Renal cortical epithelial cell (primary cell): ENCODE results near the gene UBAP1. TPM values are rescaled to one million over a fixed set of nuclear protein-coding genes. Genes with fewer than 3 reads are reported as not detected.
"Not testable (repeated sequence)": the region's sequence is repeated elsewhere in the genome, so short reads cannot be mapped to it uniquely, and the experiment has no call there.

Experiments
- DNase-seq: peaks from one replicate; pipeline ENCODE4 v3.0.0-alpha.2; 2011; ENCODE audit warnings: low read depth
- total RNA-seq: library from RNA; depleted of rRNA; stranded (reverse); fragments of >200 nt; gene quantifications from 2 replicates; pipeline ENCODE4 v1.2.3, GENCODE V29; 2014

The UBAP1 gene
- total RNA-seq, 1 donor from 2014 or later: 83.0 TPM

DNA sequence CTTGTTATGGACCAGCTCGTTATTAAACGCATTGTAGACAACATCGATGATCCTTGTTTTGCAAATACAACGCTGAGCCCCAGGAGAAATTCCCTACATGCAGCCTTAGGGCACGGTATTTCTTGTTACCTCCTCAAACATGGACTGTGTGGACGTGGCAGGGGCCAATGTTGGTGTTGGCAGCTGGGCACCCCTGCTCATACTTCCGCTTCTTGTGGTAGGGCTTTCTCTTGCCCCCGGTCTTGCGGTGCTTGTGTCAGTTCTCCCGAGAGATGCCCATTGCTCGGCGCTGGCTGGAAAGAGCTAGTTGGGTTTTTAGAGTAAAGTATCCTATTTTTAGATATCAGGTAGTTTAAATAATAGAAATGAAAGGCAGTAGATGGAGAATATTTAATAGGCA is 45.5 kb downstream of the UBAP1 start:
- DNase-seq: no peak

DNA sequence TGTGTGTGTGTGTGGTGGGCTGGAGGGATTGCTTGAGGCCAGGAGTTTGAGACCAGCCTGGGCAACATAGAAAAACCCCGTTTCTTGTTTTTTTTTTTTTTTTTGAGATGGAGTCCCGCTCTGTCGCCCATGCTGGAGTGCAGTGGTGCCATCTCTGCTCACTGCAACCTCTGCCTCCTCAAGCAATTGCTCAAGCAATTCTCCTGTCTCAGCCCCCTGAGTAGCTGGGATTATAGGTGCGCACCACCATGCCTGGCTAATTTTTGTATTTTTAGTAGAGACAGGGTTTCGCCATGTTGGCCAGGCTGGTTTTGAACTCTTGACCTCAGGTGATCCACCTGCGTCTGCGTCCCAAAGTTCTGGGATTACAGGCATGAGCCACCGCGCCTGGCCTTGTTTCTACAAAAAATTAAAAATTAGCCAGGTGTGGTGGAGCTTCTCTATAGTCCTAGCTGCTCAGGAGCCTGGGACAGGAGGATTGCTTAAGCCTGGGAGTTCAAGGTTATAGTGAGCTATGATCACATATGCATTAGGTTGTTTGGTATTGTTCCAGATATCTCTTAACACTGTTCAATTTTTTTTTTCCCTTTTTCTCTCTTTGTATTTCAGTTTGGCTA is 47.4 kb downstream of the UBAP1 start:
- DNase-seq: peak; percentile 48

DNA sequence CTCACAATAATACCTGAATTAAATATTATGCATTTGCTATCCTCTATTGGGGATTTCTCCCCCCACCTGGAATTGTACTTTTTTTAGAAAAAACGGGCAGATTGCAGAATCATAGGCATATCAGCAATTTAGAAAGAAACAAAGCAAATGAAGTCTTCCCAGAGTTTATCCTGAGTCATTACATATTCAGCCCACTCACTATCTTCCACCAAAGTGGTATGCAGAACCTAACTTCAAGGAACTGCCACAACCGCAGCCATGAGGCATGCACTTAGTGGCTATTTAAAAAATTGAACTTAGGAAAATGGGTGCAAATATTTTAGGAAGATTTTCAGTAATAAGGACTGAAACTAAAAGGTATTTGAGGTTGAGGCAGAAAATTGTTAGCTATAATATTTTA is 48.6 kb downstream of the UBAP1 start:
- no peak for DNase-seq

DNA sequence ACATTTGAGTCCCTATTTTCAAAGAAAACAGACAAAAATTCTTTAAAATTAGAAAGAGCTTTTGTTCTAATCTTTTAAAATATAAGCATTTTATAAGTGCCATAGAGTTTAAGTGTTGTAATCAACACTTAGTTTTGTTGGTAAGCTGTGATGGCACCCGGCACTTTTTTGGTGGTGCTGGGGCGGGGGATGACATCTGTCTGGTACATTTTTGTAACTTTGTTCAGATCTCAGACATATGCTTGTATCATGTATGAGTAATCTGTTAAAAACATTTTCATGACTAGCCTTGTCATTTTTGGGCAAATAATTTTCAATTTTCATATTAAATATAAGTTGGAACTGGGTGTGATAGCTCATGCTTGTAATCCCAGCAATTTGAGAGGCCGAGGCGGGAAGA is 51.7 kb downstream of the UBAP1 start:
- DNase-seq: no peak

DNA sequence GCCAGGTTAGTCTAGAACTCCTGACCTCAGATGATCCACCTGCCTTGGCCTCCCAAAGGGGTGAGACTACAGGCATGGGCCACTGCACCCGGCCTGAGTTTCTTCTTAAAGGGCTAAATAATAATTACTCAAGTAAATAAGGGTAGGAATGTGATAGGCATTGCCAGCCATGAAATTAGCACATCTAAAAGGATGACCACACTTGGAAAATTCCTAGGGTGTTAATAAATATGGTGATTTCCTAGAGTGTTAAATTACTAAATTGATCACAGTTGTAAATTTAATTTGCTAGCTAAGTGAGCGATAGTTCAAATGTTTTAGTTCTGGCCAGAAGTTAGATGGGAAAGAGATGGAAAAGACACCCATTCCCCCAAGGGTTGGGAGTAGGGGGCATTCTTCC is 53.4 kb downstream of the UBAP1 start:
- DNase-seq: peak; percentile 45

DNA sequence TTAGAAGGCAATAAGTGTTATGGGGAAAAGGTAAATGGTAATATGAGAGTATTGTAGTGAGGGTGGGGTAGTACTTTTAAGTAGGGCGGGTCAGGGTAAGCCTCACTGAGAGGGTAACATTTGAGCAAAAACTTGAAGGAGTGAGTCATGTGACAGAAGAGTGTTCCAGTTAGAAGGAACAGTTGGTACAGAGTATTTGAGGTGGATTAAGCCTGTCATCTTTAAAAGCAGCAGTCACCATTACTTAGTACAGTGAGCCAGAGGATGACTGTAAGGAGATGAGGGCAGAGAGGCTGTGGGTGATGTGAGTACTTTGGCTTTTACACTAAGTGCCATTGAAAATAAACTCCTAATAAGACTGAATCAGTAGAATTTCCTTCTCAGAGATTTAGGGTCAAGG is 54.8 kb downstream of the UBAP1 start:
- DNase-seq: no peak

DNA sequence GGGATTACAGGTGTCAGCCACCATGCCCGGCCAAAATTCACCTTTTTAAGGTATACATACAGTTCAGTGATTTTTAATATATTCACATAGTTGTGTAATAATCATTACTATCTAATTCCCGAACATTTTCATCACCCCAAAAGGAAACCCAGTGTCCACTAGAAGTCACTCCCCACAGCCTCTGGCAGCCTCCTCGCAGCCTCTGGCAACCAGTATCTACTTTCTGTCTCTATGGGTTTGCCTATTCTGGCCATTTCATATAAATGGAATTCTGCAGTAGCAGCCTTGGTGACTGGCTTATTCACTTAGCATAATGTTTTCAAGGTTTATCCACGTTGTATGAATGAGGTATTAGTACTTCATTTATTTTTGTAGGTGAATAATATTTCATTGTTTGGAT is 59.0 kb downstream of the UBAP1 start:
- DNase-seq: no peak

DNA sequence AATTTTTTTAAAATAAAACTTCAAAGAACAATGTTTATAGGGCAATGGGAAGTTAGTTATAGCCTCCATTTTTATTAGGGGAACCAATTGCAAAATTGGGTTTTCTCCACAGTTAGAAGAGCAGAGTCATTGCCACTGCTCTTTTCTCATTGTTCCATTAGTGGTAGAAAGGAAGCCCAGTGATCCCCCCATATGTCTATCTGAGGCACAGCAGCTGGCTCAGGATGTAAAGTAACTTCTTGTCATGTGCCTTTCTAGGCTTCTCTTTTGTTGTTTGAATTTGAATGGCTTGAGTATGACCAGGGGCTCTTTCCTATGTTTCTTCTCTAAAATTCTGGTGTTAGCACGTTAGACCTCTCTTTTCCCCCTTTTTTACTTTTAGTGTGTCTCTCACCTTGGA is 61.2 kb downstream of the UBAP1 start:
- no peak for DNase-seq

DNA sequence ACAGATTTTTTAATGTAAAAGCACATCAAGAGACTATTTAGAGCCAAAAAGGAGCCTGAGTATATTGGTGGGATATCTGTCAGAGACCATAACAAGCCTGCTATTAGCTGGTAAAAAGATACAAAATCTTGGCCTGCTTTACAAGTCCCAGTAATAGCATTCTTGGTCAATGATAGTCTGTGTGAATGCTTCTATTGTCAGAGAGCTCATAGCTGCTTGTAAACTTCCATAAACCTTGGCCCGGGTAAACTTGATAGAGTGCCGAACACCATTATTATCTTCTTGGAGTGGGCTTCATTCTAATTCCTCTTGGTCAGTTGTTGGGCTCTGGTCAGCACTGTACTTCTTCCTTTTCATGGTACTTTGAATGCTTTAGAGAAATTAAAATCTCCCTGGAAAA is 64.0 kb downstream of the UBAP1 start:
- DNase-seq: no peak

DNA sequence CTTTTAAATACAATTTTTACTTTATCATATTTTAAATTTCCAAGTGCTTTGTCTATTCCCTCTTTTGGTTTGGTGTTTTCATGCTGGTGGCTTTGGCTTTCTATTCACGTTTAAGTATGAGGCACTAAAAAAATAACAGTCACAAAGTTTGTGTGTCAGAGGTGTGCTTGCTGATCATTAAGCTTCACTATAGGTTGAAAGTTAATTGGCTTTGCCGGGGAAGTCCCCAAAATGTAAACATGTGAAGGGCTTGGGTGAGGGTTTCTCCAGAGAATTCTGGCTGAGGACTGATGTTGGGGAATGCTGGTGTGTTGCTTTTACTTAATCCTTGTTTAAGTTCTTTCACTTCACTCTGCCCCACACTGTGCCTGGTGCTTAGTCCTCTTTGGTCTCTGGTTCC is 66.4 kb downstream of the UBAP1 start:
- not testable (repeated sequence) for DNase-seq

DNA sequence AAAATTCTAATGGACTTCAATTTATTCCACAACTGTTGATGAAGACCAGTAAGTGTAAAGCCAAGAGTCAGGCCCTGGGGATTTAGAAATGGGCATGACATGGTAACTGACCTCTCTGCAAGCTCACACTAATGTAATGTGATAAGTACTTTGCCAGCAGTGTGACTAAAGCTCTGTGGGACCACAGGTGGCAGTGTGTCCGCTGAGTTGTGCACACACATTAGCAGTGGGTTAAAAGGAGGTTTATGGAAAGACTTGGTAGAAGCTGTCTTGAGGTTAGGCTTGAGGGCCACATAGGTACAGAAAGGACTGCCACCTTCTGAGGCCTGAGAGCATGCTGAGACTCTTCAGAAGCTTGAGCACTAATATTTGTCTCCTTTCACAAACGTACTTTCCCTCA is 67.6 kb downstream of the UBAP1 start:
- no peak for DNase-seq

DNA sequence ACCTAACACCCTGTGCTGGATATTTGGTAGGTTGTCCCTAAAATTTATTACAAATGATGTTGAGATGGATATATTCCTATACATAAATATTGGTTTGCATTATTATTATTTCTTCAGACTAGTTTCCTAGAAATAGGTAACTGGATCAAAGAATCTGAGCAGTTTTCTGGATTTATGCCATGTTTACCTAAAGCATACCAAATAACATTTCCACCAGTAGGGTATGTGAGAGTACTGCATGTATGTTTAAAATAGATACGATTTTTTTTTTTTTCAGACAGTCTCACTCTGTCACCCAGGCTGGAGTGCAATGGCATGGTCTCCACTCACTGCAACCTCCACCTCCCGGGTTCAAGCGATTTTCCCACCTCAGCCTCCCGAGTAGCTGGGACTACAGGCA is 68.9 kb downstream of the UBAP1 start:
- not testable (repeated sequence) for DNase-seq

DNA sequence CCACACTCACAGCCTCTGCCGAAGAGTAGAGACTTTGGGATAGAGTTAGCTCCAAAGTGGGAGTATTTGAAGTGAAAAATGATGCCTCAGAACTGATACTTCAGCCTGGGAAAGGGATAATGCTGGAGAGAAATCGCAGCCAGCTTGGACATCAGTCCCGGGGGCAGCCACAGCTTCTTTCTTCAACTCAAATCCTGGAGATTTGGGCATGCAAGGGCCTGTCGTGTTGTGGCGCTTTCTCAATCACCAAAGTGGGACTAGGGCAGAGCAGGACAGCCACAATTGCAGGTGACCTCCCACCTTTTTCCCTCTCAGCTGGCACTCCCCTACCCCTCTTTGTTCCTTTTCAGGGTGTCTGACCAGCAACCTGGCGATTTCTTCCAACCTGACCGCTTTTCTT is 70.4 kb downstream of the UBAP1 start:
- DNase-seq: no peak

DNA sequence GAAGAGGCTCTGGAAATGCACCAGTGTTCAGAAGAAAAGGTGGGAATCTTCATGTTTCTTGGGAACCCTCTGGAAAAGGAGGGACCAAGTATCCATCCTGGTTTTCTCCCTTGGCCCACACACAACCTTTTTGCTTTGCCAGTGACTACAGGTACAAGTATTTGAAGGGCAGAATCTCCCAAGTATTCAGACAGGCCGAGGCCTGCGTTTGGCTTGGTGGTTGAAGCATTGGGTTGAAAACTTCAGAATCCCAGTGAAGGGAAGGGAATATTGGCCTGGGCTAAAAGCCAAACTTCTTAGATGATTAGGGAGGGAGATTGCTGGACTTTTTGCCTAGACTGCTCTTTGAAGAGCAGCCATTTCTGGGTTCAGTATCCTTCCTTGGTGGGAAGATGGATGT is 71.9 kb downstream of the UBAP1 start:
- no peak for DNase-seq

DNA sequence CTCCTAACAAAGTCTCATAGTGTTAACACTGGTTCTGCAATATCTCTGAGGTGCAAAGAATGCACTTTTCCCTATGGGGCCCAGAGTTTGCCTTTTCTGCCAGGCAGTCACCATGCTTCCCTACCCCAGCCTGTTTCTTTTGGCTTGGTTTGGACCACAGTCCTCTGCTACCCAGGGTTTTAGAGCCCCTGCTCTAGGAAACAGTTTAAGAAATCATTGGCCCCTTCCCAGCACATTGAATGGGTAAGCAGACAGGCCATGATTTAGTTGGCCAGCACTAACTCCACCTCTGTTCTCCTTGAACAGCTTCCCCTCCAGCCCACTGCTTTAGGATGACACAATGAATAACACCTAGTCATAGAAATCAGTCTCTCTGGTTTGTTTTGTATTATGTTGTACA is 73.2 kb downstream of the UBAP1 start:
- peak; percentile 68 for DNase-seq

DNA sequence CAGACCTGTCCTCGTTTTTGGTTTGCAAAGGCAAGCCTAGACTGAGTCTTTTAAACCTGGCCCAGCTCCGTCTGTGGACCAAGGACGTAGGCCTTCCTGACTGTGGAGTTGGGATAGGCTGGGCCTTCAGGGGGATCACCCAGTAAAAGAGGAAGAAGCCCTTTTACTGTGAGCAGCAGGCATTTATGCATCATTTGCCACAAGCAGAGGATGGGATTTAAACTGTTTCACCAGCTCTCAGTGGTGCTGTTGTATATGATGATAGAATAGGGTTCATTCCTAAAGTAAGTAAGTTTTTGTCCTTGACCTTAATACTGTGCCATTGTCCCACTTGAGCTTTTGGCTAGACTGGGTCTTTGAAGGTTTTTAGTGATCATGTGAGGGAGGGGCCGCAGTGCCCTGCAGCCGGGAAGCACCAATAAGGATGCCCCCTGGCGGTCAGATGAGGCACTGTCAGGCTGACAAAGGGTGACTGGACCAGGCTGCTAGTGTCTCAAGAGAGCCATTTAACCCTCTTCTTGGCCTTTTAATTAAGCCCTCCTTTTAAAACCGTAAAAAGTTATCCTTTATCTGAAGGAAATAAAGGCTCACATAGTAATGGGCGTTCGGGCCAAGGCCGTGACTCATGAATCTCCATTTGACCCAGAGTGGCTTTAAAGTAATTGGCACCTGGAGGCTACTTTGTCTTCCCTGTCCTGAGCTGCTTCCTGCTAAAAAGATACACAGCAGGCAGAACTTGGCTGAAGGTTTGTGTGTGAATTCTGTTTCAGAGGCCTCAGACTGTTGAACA is 74.0 kb downstream of the UBAP1 start:
- peak; percentile 68 for DNase-seq

DNA sequence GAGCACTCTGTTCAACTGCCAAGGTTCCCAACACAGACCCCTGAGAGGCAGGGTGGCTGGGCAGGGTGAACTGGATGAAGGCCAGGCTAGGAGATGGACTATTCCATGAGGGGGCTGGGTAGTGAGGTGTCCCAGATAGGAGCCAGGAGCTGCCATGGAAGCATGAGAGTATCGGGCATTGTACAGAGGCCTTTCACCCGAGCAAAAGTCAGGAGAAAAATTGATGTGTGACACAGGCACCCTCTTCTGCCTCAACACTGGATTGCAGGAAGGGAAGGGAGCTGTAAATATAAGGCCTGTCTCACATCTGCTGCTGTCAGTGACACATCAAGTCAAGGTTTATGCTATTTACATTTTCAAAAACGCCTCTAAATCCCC is 74.6 kb downstream of the UBAP1 start:
- DNase-seq: peak; percentile 39

DNA sequence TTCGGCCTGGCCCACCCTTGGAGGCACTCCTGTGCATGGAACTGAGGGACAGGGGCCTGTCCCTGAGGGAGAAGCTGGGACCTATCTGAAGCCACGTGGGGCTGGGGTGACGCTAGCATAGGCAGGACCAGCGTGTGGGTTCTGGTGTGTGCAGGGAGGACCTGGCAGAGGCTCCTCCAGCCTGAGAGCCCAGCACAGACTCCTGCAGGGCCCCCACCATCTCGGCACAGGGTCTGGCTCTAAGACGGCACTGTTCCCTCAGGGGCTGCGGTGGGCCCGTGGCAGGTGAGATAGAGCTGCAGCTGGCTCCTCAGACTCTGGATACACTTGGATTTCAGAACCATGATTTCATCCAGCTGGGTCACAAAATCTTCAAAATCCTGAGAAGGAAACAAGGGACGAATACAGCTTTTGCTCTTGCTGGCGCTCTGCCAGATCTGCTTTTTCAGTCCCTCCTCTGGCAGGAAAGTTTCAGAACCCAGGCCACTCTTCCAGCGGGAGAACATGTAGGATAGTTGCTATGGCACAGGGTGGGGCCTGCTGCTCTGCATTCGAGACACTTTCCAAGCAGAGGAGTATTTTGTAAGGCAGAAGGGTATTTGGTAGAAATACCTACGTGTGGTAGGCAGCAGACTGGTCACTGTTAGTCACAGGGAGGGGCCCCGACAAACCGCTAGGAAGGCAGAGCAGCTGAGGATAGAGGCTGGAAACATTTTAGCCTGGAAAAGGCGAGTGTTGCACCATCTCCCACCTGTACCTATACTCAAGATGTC is 75.5 kb downstream of the UBAP1 start:
- DNase-seq: peak; percentile 80

DNA sequence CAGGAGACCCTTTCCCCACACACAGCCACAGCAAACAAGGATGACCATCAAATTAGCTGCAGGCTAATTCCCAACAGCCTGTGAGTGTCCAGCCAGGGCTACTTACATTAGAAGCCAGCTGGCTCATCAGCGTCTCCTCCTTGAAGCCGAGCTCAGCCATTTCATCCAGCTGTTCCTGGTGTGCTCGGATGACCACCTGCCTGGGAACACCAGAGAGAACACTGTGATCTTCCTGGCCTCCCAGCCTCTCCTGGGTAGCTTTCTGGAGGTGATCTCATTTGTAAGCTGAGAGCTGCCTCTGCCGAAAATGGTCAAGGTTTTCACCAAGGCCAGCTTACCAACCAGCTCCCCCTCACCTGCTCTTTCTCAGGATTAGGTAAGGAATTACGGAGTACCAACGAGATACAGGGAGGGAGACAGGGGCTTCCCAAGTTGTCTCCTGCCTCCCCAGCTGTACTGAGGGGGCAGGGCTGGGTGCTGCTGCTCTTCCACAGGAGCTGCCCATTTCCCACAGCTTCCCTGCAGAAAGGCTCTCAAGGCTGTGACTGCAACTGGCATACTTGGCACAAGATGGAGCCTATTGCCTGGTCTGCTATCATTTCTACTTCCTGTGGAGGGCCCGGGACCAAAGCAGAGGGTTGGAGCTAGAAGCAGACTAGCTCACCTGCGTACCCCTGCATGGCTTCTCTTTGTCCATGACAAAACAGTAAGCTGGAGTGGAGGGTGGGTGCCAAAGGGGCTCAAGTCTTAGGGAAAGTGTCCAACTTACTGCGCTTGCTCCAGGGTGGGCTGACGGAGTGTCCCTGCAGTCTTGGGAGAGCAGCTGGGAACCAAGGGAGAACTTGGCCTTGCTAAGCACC is 76.4 kb downstream of the UBAP1 start:
- no peak for DNase-seq

DNA sequence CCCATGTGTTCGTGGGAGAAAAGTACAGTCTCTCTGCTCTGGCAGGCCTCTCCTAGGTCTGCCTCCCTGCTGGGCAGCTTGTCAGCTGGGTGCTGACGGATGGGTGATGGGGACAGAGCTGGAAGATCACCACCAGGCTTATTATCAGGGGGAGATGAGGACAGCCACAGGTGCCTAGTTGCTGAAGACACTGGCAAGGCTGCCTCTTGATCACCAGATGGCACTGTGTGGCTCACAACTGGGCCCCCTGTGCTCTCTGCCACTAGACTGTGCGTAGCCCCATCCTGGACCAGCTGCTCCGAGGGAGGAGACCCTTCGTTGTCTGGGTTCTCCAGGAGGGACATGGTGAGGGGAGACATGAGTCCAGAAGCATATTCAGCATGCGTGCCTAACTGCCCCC is 77.3 kb downstream of the UBAP1 start:
- no peak for DNase-seq

DNA sequence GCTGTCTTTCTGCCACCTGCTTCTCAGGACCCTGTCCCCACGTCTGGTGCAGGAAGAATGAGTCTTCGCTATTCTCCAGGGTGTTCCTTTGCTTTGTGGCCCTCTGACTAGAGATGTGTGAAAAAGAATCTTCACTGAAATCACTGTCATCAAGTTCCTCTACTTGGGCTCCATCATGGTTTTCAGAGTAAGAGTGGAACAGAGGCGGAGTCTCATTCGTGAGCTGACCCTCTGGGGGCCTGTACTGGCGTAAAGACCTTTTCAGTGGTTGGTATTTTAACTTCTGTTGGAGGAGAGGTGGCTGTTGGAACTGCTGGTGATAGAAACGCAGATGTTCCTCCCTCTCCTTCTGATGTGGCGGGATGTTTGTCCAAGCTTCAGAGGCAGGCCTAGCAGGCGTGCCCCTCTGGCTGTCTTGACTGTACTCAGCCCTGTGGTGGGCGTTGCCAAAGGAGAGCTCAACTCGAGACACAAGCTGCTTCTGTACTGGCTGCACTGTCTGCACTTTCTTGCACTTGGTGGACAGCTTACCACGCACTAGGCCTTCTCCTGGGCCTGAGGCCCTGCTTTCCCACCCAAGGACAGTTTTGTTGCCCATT is 78.2 kb downstream of the UBAP1 start:
- DNase-seq: no peak

DNA sequence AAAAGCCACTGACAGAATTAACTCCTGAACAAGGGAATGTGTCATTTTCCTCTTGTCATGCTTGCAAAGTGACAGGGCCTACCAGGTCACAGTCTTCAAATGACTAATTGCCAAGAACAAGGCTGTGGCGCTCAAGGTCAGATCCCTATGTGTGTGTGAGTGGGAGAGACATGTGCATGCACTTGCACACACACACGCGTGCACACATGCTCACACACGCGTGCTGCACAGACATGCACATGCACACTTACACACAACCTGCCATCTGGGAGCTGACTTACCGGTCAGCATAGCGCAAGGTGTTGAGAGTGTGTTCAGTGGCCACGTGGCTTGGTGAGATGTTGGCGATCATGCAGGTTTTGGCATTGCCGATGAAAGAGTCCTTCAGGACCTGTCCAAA is 80.5 kb downstream of the UBAP1 start:
- no peak for DNase-seq
